Activated CD4-positive, alpha-beta T cell treated with anti-CD3 and anti-CD28 coated beads, Interleukin-2, Interleukin-4, amounts not matched to agents 100 ng/mL and 50 ng/mL, durations not matched to agents 16 hours and 8 hours (primary cell): Measurements from ENCODE around the gene ZNF532.
"Not testable (repeated sequence)": the region's sequence is repeated elsewhere in the genome, so short reads cannot be mapped to it uniquely, and the experiment has no call there.

Experiments
- DNase-seq: peaks from one replicate; pipeline ENCODE4 v3.0.0-alpha.2; 2020; ENCODE audit warnings: low spot score

ZNF532 gene

DNA sequence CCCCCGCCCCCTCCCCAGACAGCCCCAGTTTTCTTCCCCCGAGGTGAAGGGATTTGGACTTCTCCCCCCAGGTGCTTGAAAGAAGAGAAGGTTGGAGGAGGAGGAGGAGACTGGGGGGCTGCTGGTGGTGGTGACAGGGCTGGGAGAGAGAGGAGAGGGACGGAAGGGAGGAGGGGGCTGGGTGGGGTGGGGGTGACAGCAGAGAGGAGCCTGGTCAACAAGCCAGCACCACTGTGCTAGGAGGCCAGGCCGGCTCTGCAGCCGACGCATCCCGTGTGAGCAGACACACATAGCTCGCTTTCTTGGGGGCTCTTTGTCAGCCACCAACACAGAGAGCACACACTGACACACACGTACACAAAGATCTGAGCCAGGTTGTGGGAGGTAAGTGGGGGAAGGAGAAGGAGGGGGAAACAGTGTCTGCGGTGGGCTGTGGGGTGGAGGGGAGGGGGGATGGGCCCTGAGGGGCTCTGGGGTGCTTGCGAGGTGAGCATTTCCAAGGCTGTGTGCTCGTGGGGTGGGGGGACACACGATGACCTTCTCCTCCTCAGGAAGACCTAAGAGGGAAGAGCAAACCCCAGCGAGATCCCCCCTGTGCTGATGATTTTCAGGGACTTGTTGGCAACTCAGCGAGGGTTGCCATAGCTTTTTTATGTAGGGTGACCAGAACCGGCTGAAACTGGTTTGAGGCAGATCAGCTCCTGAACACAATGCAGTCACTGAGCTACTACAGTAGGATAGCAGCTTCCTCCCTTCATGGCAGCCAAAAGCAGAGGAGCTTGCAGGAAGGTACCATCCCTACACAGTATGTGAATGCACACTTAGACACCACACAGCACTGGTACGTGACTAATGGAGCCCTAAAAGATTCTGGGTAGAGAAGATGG, at the start of gene ZNF532:
ZNF532 (plus strand) TSS at position 732 of the 887 bp plus-strand sequence. CDS start 53,411 bp downstream, outside the sequence.
- no peak for DNase-seq

DNA sequence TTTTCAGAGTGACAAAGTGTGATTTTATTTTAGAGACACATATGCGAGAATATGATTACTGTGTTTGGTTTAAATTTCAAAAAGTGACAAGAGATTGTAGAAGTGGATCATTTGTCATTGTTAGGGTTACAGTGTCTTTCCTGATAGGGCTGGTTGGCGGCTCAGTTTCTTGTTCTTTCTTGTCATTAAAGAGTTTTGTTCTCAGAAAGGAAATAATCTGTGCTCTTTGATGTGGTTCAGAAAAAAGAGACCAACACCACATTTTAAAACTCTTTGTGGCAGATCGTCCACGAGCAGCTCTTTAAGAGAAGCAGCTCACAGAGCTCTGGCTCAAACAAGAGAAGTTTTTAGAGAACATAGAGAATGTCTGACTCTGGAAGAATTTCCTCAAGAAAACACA, 45.6 kb upstream of the ZNF532 start:
- peak; percentile 27 for DNase-seq

DNA sequence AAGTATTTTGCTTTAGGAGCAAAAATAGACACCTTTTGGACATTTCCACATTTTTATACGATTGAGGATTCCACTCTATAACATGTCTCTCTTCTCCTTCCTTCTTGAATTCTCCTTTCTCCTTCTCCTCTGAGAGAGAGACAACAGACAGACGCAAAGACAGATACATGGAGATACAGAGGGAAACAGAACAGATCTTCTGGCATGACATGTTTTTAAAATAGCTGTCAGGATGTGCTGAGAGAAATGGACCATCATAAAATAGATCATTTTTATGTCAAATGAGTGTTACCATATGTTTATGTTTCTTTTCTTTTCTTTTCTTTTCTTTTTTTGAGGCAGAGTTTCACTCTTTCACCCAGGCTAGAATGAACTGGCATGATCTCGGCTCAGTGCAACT, 44.4 kb upstream of the ZNF532 start:
- no peak for DNase-seq

GRCh38 chr18:58822944-58823343, 41.7 kb upstream of the ZNF532 start:
- DNase-seq, result no peak

- no peak for DNase-seq
These were observed 41.3 kb upstream of the ZNF532 start for GRCh38 chr18:58823412-58823811.

- DNase-seq, result not testable (repeated sequence)
These were observed 37.8 kb upstream of the ZNF532 start for GRCh38 chr18:58826926-58827325.

GRCh38 chr18:58827428-58827827, 37.2 kb upstream of the ZNF532 start:
- no peak for DNase-seq

- no peak for DNase-seq
These were observed 36.8 kb upstream of the ZNF532 start for GRCh38 chr18:58827886-58828285.

DNA sequence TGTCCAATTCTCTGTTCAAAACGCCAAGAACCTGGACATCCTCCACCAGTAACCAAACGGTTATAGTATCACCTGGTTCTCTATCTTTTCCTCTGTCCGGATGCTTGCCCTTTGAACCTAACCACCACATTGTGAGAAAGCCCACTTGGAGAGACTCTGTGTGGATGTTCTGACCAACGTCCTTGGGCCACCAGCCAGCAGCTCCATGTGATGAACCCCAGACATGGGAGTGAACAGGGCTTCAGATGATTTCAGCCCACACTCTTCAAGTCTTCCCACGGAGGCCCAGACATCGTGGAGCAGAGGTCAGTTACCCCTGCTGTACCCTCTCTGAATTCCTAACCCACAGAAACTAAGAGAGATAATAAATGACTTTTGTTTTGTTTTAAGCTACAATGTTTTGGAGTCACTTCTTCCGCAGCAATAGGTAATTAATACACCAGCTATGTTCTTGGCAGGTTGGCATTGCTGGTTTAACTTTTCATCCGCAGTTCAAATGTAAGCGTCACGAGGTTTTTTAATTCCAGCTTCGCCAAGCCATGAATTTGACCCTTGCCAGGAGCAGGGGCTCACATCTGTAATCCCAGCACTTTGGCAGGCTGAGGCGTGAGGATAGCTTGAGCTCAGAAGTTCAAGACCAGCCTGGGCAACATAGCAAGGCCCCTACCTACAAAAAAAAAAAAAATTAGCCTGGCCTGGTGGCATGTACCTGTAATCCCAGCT, 36.1 kb upstream of the ZNF532 start:
- no peak for DNase-seq

DNA sequence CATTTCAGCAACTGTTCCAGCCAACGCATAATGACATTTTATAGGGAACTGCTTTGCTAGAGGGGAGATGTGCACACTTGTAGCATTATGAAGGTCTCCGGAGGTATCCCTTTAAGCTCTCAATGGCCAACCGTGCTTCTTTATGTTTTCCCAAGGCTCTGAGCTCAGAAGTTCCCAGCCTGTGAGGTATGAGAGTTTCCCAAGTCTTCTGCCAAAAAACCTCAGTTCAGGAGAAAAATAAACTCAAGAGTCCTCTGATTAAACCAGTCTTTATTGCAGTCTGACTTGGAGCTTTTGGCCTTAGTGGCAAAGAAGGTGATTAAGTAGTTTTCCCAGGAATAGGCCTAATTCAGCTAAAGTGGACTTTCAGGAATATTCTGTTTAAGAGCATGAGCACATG, 35.4 kb upstream of the ZNF532 start:
- DNase-seq, result no peak

- not testable (repeated sequence) for DNase-seq
These were observed 34.8 kb upstream of the ZNF532 start for GRCh38 chr18:58829886-58830285.

DNA sequence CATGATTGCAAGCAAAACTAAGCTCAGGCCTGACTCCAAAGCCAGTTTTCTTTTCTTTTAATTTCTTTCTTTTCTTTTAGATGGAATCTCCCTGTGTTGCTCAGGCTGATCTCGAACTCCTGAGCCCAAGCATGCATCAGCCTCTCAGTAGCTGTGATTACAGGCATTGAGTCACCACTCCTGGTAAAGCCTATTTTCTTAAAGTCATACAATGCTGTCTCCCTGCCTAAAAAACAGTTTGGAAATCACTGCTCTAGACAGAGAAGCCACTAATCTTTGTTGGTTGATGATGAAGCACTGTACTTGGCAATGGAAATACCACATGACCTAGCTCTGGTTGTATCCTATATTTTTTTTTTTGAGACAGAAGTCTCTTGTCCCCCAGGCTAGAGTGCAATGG, 33.1 kb upstream of the ZNF532 start:
- DNase-seq, result no peak

GRCh38 chr18:58838165-58838860, 26.4 kb upstream of the ZNF532 start:
- no peak for DNase-seq

DNA sequence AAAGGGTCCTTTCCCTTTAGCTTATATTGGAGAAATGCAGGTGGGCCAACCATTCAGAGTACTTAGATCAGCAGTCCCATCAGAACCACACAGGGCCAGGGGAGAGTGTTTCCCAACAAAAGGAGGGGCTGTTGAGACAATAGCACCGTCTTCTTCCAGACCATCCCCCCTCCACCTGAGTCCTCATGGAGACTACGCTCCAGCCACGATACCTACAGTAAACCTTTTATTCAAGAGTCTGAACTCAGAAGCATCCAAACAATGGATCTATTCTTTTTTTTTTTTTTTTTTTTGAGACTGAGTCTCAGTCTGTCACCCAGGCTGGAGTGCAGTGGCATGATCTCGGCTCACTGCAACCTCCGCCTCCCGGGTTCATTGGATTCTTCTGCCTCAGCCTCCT, 25.7 kb upstream of the ZNF532 start:
- no peak for DNase-seq

DNA sequence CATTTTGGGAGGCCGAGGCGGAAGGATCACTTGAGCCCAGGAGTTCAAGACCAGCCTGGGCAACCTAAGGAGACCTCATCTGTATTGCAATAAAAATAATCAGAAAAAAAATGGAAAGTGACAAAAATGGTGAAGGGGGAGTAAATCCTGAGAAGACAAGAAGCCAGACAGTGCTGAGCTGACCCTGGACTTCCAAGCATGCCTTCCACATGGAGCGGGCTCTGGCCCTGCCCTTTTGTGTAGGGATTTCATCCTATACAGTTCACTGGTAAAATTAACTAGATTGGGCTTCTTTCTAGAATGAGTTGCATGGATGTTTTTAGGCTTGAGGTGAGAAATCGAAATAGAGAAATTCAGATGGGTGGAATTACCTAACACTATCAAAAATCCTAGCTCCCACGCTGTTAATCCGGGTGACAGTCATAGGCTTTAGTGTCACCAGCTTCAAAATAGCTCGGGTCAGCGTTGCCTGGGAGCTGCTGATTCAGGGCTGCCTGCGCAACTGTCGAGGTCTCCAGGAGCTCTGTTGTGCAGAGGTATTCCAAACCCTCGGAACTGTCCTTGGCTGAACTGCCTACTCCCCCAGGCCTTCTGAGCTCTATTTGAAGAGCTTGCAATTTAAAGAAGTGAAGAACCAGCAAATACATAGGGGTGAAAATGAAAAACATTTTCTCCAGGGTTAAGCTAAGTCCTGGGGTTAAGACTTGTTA, 21.5 kb upstream of the ZNF532 start:
- no peak for DNase-seq

GRCh38 chr18:58843688-58844035, 21.0 kb upstream of the ZNF532 start:
- DNase-seq, result no peak

- no peak for DNase-seq
These were observed 19.8 kb upstream of the ZNF532 start for GRCh38 chr18:58844871-58845270.

DNA sequence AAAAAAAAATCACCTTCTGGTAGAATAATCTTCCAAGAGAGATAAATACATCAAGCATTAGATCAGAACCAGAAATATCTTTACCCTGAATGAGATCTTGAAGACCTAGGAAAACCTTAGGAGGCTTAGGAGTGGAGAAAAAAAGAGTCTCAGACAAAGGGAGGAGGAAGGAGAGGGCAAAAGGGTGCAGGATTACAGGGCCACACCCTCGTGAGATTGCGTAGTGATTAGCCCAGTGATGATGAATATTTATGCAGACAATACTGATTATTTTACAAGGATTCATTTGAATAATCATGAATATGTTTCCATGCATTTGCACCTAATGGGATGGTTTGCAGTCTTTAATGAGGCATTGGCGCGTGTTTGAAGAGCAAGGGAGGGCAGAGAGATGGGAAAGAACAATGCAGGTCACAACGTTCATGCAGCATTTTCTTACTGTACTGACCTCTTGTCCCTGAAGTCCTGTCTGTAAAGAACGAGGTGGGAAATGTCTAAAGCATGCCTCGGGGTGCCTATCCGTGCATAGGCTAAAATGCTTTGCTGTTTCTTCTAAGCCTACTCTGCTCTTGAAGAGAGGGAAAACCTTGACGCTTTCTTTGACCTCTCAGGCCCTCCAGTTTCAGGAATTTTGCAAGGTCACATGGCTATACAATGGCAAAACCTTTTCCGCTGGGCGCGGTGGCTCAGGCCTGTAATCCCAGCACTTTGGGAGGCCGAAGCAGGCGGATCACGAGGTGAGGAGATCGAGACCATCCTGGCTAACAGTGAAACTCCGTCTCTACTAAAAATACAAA, 18.6 kb upstream of the ZNF532 start:
- no peak for DNase-seq

GRCh38 chr18:58847383-58848071, 17.1 kb upstream of the ZNF532 start:
- DNase-seq, result no peak

GRCh38 chr18:58848685-58849084, 16.0 kb upstream of the ZNF532 start:
- no peak for DNase-seq
